Activated T-cell treated with anti-CD3 and anti-CD28 coated beads, Interleukin-2, amount 50 U/mL, for 72 hours (primary cell): ENCODE measurements around the gene MPZL3. TPM values are rescaled to one million over a fixed set of nuclear protein-coding genes. Genes with fewer than 3 reads are reported as not detected.

Source experiments
- ATAC-seq, 2 donors: fragments of 150-1000 bp; cut with Tn5 transposase; replicated peaks in 1 of 2; 2 replicates each; pipeline ENCODE4 v1.10.0; 2021; ENCODE audit warnings: moderate library complexity in 2 of 2, mild to moderate bottlenecking in 1 of 2
- DNase-seq, 2 donors: peaks; one replicate each; pipeline ENCODE4 v3.0.0; 2021 to 2022; ENCODE audit warnings: mixed read lengths in 1 of 2
- H3K27ac Mint-ChIP-seq: one replicate; pipeline ENCODE4 v1.8.0; 2022; ENCODE audit warnings: mild to moderate bottlenecking, moderate library complexity, mixed read lengths
- H3K27me3 Mint-ChIP-seq: one replicate; pipeline ENCODE4 v1.8.0; 2022; ENCODE audit warnings: low read depth, mixed read lengths
- H3K36me3 Mint-ChIP-seq, 2 donors: one replicate each; pipeline ENCODE4 v1.8.0; 2022; ENCODE audit warnings: mixed read lengths in 2 of 2, mild to moderate bottlenecking in 1 of 2; ENCODE audit not compliant: insufficient read depth in 2 of 2
- H3K4me1 Mint-ChIP-seq: one replicate; pipeline ENCODE4 v1.8.0; 2022; ENCODE audit warnings: low read depth, mixed read lengths
- H3K4me3 Mint-ChIP-seq, 2 donors: one replicate each; pipeline ENCODE4 v1.8.0; 2022; ENCODE audit warnings: mild to moderate bottlenecking in 2 of 2, mixed read lengths in 2 of 2, moderate library complexity in 2 of 2
- H3K9me3 Mint-ChIP-seq, 2 donors: one replicate each; pipeline ENCODE4 v1.8.0; 2022; ENCODE audit warnings: mixed read lengths in 2 of 2
- total RNA-seq, 2 donors: library from RNA; stranded (reverse); gene quantifications; one replicate each; pipeline ENCODE4 v1.2.3, GENCODE V29; 2022

The MPZL3 gene
- total RNA-seq, 2 donors from 2014 or later, result 71.3 to 76.3 TPM

DNA sequence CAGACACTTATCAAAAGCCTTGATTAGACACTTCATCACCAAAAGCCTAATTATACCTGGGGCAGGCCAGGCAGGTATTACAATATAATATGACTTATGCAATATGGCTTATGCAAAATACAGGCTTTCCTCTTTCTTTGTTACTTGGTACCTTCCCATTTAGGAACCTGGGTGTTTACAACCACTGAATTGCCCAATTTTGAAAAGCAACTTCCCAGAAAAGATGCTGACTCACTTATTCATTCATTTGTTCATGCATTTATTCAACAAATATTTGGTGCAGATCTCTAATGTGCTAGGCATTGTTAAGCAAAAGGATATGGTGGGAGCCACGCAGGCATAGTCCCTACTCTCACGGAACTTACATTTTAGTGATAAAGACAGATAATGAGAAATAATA lies 13.7 kb downstream of the MPZL3 start:
- Mint-ChIP-seq H3K9me3 (no peaks in the 10 kb centered on the region), H3K4me1 (peaks cover 75% of the 10 kb centered on the region), H3K4me3 (peak overlapping the region; percentile 81 to 87), H3K27me3 (no peaks in the 10 kb centered on the region), H3K36me3 (peaks cover 31 to 59% of the 10 kb centered on the region in 2 donors), H3K27ac (peak overlapping the region; percentile 88)
- ATAC-seq (no peak), DNase-seq (no peak)

DNA sequence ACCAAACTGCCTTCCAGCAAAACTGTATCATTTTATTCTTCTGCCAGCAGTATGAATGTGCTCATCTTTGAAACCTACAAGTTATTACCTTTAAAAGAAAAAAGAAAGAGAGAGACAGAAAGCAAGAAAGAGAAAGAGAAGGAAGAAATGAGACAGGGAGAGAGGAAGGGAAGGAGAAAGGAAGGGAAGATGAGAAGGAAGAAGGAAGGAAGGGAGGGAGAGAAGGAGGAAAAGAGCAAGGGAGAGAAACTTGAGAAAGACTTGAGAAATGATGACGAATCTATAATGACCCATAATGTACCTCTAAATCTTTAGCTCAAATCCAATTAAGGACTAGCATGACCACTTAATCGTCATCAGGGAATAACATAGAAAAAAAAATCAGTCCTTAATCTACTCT lies 16.0 kb downstream of the MPZL3 start:
- H3K4me1 Mint-ChIP-seq, result peaks cover 53% of the 10 kb centered on the region
- peak overlapping the region; percentile 96 for H3K27ac Mint-ChIP-seq
- DNase-seq, result no peak
- H3K4me3 Mint-ChIP-seq, result peak overlapping the region; percentile 41 to 87
- H3K9me3 Mint-ChIP-seq, result no peaks in the 10 kb centered on the region
- ATAC-seq, result no peak
- H3K36me3 Mint-ChIP-seq, result peaks cover 30 to 52% of the 10 kb centered on the region in 2 donors
- no peaks in the 10 kb centered on the region for H3K27me3 Mint-ChIP-seq

DNA sequence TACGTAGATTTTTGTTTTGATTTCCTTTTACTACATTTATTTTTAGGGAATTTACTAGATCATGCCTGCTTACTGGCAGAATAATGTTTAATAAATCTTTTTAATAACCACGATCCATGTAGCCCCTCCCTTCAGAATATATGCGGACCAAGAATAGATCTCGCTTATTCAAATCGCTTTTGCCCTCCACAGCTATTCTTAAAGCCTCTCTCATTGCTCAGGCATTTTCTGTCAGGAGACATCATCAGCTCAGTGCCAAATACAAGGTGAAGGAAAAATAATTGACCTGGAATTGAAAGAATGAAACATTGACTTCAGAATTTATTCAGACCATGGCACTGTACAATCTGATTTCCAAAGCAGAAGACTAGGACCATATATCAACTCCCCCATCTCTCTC lies 17.3 kb downstream of the MPZL3 start:
- peaks cover 25 to 45% of the 10 kb centered on the region in 2 donors for H3K36me3 Mint-ChIP-seq
- no peaks in the 10 kb centered on the region for H3K9me3 Mint-ChIP-seq
- H3K4me3 Mint-ChIP-seq, result peak overlapping the region in 1 of 2 donors; percentile 34
- H3K27me3 Mint-ChIP-seq, result no peaks in the 10 kb centered on the region
- H3K4me1 Mint-ChIP-seq, result peaks cover 41% of the 10 kb centered on the region
- ATAC-seq, result no peak
- DNase-seq, result no peak
- peak overlapping the region; percentile 62 for H3K27ac Mint-ChIP-seq

DNA sequence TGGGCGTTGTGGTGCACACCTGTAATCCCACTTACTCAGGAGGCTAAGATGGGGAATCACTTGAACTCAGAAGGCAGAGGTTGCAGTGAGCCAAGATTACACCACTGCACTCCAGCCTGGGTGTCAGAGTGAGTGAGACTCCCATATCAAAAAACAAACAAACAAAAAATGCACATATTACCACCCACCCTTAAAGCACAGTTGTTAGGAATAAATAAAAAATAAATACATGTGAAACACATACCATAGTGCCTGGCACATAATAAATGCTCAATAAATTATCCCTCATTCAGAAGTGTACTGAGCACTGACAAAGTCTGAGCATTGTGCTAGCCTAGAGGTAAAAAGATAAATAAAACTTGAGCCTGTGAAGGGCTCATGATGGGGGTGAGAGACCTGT lies 18.3 kb downstream of the MPZL3 start:
- ATAC-seq (no peak), DNase-seq (no peak)
- Mint-ChIP-seq H3K27me3 (no peaks in the 10 kb centered on the region), H3K9me3 (no peaks in the 10 kb centered on the region), H3K36me3 (peaks cover 25 to 44% of the 10 kb centered on the region in 2 donors), H3K4me3 (peak overlapping the region; percentile 9 to 35), H3K4me1 (peaks cover 31% of the 10 kb centered on the region), H3K27ac (peak overlapping the region; percentile 49)

DNA sequence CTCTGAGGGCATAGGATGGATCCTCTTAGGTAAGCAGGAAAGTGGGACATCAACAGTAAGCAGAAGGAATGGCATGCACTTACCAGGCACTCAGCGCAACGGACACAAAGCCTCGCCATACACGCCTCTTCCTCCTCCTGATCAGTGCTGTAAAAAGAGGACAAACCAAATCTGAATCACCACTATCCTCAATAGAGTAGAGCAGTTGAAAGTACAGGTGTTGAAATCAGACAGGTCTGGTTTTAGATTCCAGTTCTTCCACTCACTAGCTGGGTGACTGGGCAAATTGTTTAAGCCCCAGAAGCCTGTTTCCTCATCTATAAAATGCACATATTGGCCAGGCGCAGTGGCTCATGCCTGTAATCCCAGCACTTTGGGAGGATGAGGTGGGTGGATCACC lies 18.8 kb downstream of the MPZL3 start:
- no peaks in the 10 kb centered on the region for H3K9me3 Mint-ChIP-seq
- H3K36me3 Mint-ChIP-seq, result peaks cover 22 to 40% of the 10 kb centered on the region in 2 donors
- DNase-seq (no peak), ATAC-seq (peak; percentile 0 to 3)
- peak overlapping the region; percentile 49 for H3K27ac Mint-ChIP-seq
- H3K4me1 Mint-ChIP-seq, result peaks cover 26% of the 10 kb centered on the region
- peak overlapping the region; percentile 9 to 59 for H3K4me3 Mint-ChIP-seq
- no peaks in the 10 kb centered on the region for H3K27me3 Mint-ChIP-seq

DNA sequence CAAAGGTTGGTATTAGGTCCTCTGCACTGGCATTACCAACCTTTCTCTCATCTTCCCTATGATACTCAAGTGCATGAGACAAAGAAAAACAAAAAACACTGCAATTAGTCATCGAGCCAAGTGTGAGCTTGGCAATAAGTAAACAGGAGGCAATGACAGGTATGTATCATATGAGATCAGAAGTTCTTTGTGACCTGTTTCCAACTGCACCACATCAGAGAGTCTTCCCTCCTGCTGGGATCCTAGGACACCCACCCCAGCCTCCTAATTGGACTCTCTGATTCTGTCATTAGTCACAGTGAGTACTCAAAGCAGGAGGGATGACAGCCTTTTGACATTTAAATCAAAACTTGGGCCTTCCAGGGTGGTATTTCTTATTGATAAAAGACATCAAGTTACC lies 19.5 kb downstream of the MPZL3 start:
- Mint-ChIP-seq H3K4me1 (peaks cover 19% of the 10 kb centered on the region), H3K27ac (peak overlapping the region; percentile 49), H3K9me3 (no peaks in the 10 kb centered on the region), H3K27me3 (no peaks in the 10 kb centered on the region), H3K36me3 (peaks cover 25 to 39% of the 10 kb centered on the region in 2 donors), H3K4me3 (peak overlapping the region; percentile 41 to 59)
- ATAC-seq (peak; percentile 86 to 88), DNase-seq (peak; percentile 68 to 80)

DNA sequence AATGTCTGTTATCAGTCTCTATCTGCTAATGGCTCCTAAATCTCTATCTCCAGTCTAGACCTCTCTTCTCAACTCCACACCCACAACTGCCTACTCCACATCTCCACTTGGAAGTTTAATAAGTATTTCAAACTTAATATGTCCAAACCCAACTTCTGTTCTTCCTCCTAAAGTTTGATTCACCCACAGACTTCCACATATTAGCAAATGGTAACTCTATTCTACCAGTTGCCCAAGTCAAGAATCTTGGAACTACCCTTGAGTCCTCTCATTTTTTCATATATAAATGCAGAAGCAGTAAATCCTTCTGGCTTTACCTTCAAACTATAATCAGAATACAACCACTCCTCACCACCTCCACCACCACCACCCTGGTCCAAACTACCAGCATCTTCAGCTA lies 20.7 kb downstream of the MPZL3 start:
- H3K4me1 Mint-ChIP-seq, result peaks cover 7% of the 10 kb centered on the region
- peaks cover 30 to 40% of the 10 kb centered on the region in 2 donors for H3K36me3 Mint-ChIP-seq
- no peak overlapping the region for H3K4me3 Mint-ChIP-seq
- peaks cover 0 to 2% of the 10 kb centered on the region in 2 donors for H3K9me3 Mint-ChIP-seq
- ATAC-seq (no peak), DNase-seq (peak in 1 of 2 donors; percentile 3)
- H3K27ac Mint-ChIP-seq, result no peak overlapping the region
- no peaks in the 10 kb centered on the region for H3K27me3 Mint-ChIP-seq

DNA sequence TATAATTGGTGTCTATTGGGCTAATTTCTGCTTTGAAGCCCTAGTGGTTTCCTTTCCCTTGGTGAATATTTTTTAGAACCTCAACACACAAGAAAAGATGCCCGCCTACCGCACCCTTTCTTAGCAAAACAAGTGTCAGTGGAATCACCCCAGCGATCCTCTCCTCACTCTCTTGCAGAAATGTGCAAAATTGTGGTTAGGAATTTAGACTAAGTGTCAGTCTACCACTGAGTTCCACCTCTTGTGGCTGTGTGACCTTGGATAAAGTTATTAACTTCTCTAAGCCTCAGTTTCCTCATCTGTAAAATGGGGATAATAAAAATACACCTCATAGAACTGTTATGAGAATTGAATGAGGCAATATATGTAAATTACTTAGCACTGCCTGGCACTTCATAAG lies 22.1 kb downstream of the MPZL3 start:
- peaks cover 4 to 7% of the 10 kb centered on the region in 2 donors for H3K9me3 Mint-ChIP-seq
- no peak for DNase-seq
- H3K36me3 Mint-ChIP-seq, result peaks cover 32 to 46% of the 10 kb centered on the region in 2 donors
- no peak for ATAC-seq
- H3K4me3 Mint-ChIP-seq, result peak overlapping the region in 1 of 2 donors; percentile 19
- H3K4me1 Mint-ChIP-seq, result no peaks in the 10 kb centered on the region
- no peak overlapping the region for H3K27ac Mint-ChIP-seq
- H3K27me3 Mint-ChIP-seq, result no peaks in the 10 kb centered on the region

DNA sequence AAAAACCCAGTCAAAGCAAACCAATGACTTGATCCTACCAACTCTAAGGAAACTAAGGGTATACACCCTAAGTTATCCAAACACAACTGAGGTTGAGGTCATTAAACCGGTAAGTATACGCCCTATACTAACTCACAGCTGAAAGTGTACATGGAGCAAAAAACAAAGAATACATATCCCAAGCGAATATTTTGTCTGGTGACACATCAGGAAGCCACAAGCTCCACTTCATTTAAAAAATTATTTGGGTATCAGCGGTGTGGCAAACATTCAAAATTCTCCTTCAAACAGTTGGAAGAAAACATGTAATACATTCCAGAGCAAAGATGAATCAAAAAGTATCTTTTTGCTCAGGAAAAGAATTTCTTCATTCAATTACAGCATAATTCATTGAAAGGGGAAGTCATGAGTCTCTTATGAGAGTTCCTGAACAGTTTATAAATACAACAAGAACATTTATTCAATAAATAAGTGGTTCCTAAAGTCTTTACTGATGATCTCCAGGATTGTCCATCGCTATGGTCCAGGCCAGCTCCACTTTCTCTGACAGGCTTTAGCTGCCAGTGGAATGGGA lies 22.8 kb downstream of the MPZL3 start:
- no peak for DNase-seq
- Mint-ChIP-seq H3K36me3 (peaks cover 29 to 50% of the 10 kb centered on the region in 2 donors), H3K27ac (no peak overlapping the region), H3K4me1 (no peaks in the 10 kb centered on the region), H3K4me3 (peak overlapping the region; percentile 60 to 88), H3K27me3 (no peaks in the 10 kb centered on the region), H3K9me3 (peaks cover 4 to 7% of the 10 kb centered on the region in 2 donors)
- no peak for ATAC-seq

DNA sequence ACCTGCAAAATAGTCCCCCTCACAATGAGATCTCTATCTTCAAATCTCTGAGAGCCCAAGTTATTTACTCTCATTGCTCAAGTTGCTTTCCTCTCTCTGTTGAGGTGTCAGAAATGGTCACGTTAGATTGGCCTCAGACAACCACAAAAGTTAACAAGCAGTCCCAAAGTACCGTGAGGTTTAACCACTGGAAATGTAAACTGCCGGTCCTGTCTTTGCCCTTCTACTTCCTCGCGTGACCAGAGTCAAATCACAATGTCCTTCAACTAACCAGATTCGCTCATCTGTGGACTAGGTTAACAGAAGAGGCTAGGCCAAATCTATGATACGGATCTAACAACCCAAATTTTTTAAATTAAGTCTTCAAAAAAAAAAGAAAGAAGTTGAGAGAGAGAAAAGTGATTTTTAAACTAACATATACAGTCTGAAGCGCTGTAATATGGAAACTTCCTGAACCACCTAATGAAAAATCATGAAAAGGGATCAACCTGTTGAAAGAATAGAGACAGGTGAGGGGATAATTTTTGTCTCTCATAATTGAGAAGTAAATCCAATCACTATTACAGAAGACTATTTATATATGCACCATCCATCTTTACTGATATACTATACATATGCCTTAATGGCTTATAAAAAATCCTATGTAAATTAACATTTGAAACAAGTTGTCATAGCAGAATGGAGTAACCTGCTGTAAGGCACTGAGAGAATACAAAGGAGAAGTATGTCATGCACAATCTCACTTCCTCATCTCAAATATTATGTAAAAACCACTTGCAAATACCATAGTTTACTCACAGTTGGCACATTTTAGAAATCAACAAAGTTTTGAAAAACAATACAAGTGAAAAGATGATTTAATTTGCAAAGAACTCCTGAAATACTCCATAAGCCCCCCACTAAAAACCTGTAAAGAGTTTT lies 24.0 kb downstream of the MPZL3 start:
- peaks cover 7% of the 10 kb centered on the region for H3K4me1 Mint-ChIP-seq

DNA sequence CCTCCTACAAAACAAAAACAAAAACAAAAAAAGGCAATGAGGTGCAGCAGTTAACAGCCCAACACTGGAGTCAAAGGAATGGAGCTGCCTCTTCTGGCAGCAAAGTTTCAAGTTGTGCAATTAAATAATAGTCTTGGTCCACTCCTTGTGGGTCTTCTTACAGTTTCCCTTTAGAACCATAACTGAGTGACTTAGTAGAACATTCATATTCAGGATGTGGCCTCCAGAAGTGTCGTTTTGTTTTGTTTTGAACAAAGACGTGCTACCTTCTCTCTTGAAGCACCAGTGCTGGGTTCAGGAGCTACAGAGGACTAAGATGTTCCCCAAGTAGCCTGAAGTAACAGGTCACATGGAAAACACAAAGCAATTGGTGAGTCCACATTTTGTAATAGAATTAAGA lies 25.4 kb downstream of the MPZL3 start:
- no peak overlapping the region for H3K27ac Mint-ChIP-seq
- ATAC-seq (peak; percentile 14 to 19), DNase-seq (no peak)
- H3K4me1 Mint-ChIP-seq, result peaks cover 20% of the 10 kb centered on the region
- no peaks in the 10 kb centered on the region for H3K27me3 Mint-ChIP-seq
- H3K4me3 Mint-ChIP-seq, result peak overlapping the region; percentile 60 to 88
- peaks cover 26 to 57% of the 10 kb centered on the region in 2 donors for H3K36me3 Mint-ChIP-seq
- peaks cover 4 to 7% of the 10 kb centered on the region in 2 donors for H3K9me3 Mint-ChIP-seq

More for the DNA sequence above, 24.0 kb downstream of the MPZL3 start:
- Mint-ChIP-seq H3K36me3 (peaks cover 27 to 48% of the 10 kb centered on the region in 2 donors), H3K4me3 (peak overlapping the region; percentile 60 to 88), H3K9me3 (peaks cover 4 to 7% of the 10 kb centered on the region in 2 donors), H3K27ac (no peak overlapping the region), H3K27me3 (no peaks in the 10 kb centered on the region)
- ATAC-seq (peak; percentile 3 to 14), DNase-seq (peak; percentile 59 to 62)

DNA sequence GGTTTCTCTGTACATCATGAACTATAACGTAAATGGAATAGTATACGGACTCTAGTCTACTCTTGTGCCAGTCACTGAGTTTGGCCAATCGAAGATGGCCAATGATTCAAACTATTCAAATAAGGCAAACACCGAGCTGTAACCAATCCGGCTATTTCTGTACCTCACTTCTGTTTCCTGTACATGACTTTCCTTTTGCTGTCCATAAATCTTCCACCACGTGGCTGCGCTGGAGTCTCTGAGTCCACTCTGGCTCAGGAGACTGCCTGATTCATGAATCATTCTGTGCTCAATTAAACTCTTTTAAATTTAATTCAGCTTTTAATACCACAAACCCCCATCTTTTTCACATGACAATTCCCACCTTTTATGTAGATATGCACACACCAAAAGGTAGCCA lies 25.9 kb downstream of the MPZL3 start:
- Mint-ChIP-seq H3K27ac (no peak overlapping the region), H3K4me1 (peaks cover 25% of the 10 kb centered on the region), H3K9me3 (peaks cover 4 to 7% of the 10 kb centered on the region in 2 donors), H3K36me3 (peaks cover 26 to 57% of the 10 kb centered on the region in 2 donors), H3K27me3 (no peaks in the 10 kb centered on the region), H3K4me3 (peak overlapping the region; percentile 60 to 88)
- DNase-seq, result no peak
- no peak for ATAC-seq

DNA sequence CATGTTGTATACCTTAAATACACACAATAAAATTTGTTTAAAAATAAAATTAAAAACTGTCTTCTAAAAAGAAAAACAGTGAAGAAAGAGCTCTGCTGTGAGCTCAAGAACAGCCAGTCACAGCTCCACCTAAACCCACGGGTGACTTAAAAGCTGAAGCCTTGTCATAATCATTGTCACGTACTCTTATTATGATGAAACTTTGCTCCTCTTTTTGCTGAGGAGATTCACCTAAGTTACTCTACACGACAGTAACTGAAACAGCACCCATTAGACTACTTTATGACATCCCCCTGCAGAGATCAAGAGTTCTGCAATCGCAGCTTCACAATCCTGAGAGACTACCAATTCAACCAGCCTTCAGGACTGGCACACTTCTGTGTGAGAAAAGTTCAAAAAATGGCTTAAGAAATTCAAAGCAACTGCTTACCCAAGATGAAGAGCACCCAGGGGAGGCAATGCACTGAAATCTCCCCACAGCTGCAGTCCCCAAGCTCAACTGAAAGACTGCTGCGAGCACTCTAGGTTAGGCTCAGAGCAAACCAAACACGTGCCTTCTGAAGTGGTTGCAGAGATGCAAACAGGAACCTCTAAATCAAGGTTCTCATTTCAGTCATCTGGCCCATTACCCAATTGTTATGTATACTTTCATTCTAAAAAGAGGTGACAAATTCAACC lies 27.5 kb downstream of the MPZL3 start, which contains the start of gene JAML:
JAML (minus strand) TSS at position 501 of the 678 bp plus-strand sequence. CDS start 10,145 bp downstream, outside the sequence.
- Mint-ChIP-seq H3K4me1 (peaks cover 41% of the 10 kb centered on the region), H3K4me3 (peak within 1 kb of the TSS; percentile 81 to 93), H3K27ac (no peak within 1 kb of the TSS), H3K27me3 (no peaks in the 10 kb centered on the region), H3K36me3 (peaks cover 26 to 66% of the 10 kb centered on the region in 2 donors), H3K9me3 (peaks cover 4 to 7% of the 10 kb centered on the region in 2 donors)
- peak; percentile 69 to 74 for ATAC-seq
- DNase-seq, result peak; percentile 73 to 83
